K562 (cell line): ENCODE data around the gene LRFN2. TPM values are rescaled to one million over a fixed set of nuclear protein-coding genes. Genes with fewer than 3 reads are reported as not detected.

Experiments used
- ATAC-seq: fragments of 200-7000 bp; cut with Tn5 transposase; 3 replicates; pipeline ENCODE4 v1.9.1; 2020; ENCODE audit warnings: moderate library complexity
- BruUV-seq: library from RNA; stranded (reverse); fragments of 400-500 nt; replicated peaks from 2 replicates; lab custom pipeline; 2021; lab: Mats Ljungman, UMichigan
- CTCF ChIA-PET: fragments of 300-600 bp; formaldehyde crosslinking; extraction: SDS; loops from one replicate; lab custom pipeline; 2021; ENCODE audit warnings: low intra/inter-chr PET ratio; lab: Yijun Ruan, JAX
- POLR2A ChIA-PET: fragments of 300-600, 350-650 bp; sonication (Branson Sonifier 250); formaldehyde crosslinking; extraction: SDS; loops from one replicate; lab custom pipeline; 2021; ENCODE audit warnings: antibody characterized with exemption, inconsistent platforms; lab: Yijun Ruan, JAX
- DNase-seq, 4 experiments: peaks; one replicate each; pipeline versions ENCODE4 v3.0.0 to v3.0.0-alpha.2; 2011 to 2018; ENCODE audit warnings: low spot score in 3 of 4, mixed read lengths in 3 of 4; ENCODE audit errors: extremely low read depth in 1 of 4
- FAIRE-seq: peaks from 2 replicates; lab custom pipeline; 2011; peaks lifted over from hg19 to GRCh38; lab: Jason Lieb, UNC
- H2AFZ ChIP-seq: 2 replicates; pipeline ENCODE4 v1.6.0; 2011; ENCODE audit warnings: low read depth, low read length, control low read depth, inconsistent platforms
- H3K27ac ChIP-seq: fragments of 200-600 bp; 3 replicates; pipeline ENCODE4 v1.8.0; 2011; ENCODE audit warnings: low read depth, mild to moderate bottlenecking, control low read depth, inconsistent platforms, low read length, moderate library complexity, mixed read lengths; ENCODE audit errors: extremely low read depth
- H3K27me3 ChIP-seq, 2 experiments: fragments of 300-600 bp in 1 of 2; 2 replicates in 1 of 2; 3 replicates in 1 of 2; pipeline versions ENCODE4 v1.6.0 to v1.8.0; 2011; ENCODE audit warnings: inconsistent platforms in 2 of 2, low read length in 2 of 2, mild to moderate bottlenecking in 1 of 2, mixed read lengths in 1 of 2, moderate library complexity in 1 of 2; ENCODE audit not compliant: control insufficient read depth in 2 of 2, insufficient read depth in 2 of 2
- H3K36me3 ChIP-seq: fragments of 300-600 bp; 3 replicates; pipeline ENCODE4 v1.8.0; 2011; ENCODE audit warnings: mild to moderate bottlenecking, low read length, inconsistent platforms; ENCODE audit not compliant: control insufficient read depth, insufficient read depth
- H3K4me1 ChIP-seq, 2 experiments: fragments of 200-600 bp in 1 of 2; replicated peaks in 1 of 2; 2 replicates in 1 of 2; 3 replicates in 1 of 2; pipeline versions ENCODE4 v1.5.1 to v1.8.0; 2011; ENCODE audit warnings: inconsistent platforms in 2 of 2, low read length in 2 of 2, mild to moderate bottlenecking in 1 of 2, mixed read lengths in 1 of 2, moderate library complexity in 1 of 2; ENCODE audit not compliant: control insufficient read depth in 2 of 2, insufficient read depth in 2 of 2
- H3K4me2 ChIP-seq: 2 replicates; pipeline ENCODE4 v1.6.1; 2011; ENCODE audit warnings: low read length, control low read depth, inconsistent platforms, mixed read lengths; ENCODE audit not compliant: insufficient read depth
- H3K4me3 ChIP-seq: fragments of 200-600 bp; sonication (generic), shearing (Covaris generic); 2 replicates; pipeline ENCODE4 v1.5.1; 2016; ENCODE audit warnings: control low read depth, inconsistent platforms
- H3K79me2 ChIP-seq: fragments of 200-600 bp; 3 replicates; pipeline ENCODE4 v1.8.0; 2011; ENCODE audit warnings: low read length, inconsistent platforms; ENCODE audit not compliant: control insufficient read depth, insufficient read depth
- H3K9ac ChIP-seq, 2 experiments: 2 replicates each; pipeline versions ENCODE4 v1.6.0 to v1.6.1; 2011; ENCODE audit warnings: low read depth in 2 of 2, low read length in 2 of 2, control low read depth in 1 of 2, inconsistent platforms in 1 of 2, mild to moderate bottlenecking in 1 of 2, mixed read lengths in 1 of 2; ENCODE audit not compliant: insufficient read depth in 1 of 2
- H3K9me1 ChIP-seq: one replicate; pipeline ENCODE4 v1.6.0; 2011; ENCODE audit warnings: inconsistent platforms, mild to moderate bottlenecking, low read length, moderate library complexity; ENCODE audit not compliant: control insufficient read depth, insufficient read depth
- H3K9me3 ChIP-seq: replicated peaks from 2 replicates; pipeline ENCODE4 v1.5.1; 2011; ENCODE audit warnings: low read depth, low read length, inconsistent platforms; ENCODE audit not compliant: control insufficient read depth, insufficient read depth
- H4K20me1 ChIP-seq: replicated peaks from 2 replicates; pipeline ENCODE4 v1.6.1; 2011; ENCODE audit warnings: low read length, inconsistent platforms, mixed read lengths; ENCODE audit not compliant: control insufficient read depth, insufficient read depth
- SIX5 ChIP-seq, 2 experiments: IDR thresholded peaks; 2 replicates each; pipeline ENCODE4 v1.6.1; 2011; ENCODE audit warnings: low read length in 2 of 2, borderline replicate concordance in 1 of 2, low read depth in 1 of 2, mild to moderate bottlenecking in 1 of 2, moderate library complexity in 1 of 2; ENCODE audit not compliant: insufficient read depth in 1 of 2
- ZNF263 ChIP-seq: sonication (generic); formaldehyde crosslinking; IDR thresholded peaks from 2 replicates; pipeline ENCODE4 v1.8.0; 2022; ENCODE audit warnings: mild to moderate bottlenecking, missing genetic modification reagents, borderline replicate concordance
- WGBS: fragments of 100-300 bp; shearing (Covaris generic); methylation state at CpG from one replicate; pipeline ENCODE4 v1.1.6; 2016; ENCODE audit warnings: low coverage, mixed read lengths; ENCODE audit not compliant: insufficient coverage; ENCODE audit errors: missing lambda C conversion rate; 5-methylcytosine and 5-hydroxymethylcytosine counted together
- in situ Hi-C: fragments of 300-500 bp; cut with MboI; formaldehyde crosslinking; loops from 4 replicates; pipeline ENCODE4 v1.15.0; 2018; ENCODE audit warnings: inconsistent platforms, mixed read lengths
- intact Hi-C: fragments of 100-400 bp; cut with micrococcal nuclease; formaldehyde crosslinking; loops from 2 replicates; pipeline ENCODE4 v1.14.2; 2022
- polyA plus RNA-seq, 8 experiments: library from polyadenylated mRNA; depleted of rRNA in 4 of 8; stranded (reverse) in 5 of 8; unstranded in 3 of 8; fragments of >200 nt; fragmentation: Nextera tagmentation in 2 of 8; fragmentation: Illumina TruSeq in 1 of 8; extraction: Ambion mirVana in 2 of 8; extraction: Trizol in 1 of 8; gene quantifications; 2 replicates each; pipeline versions ENCODE4 v1.2.1 to v1.2.3, GENCODE V29; 2011 to 2014; ENCODE audit warnings: inconsistent platforms in 1 of 8, missing spikeins in 1 of 8
- total RNA-seq, 7 experiments: library from RNA; depleted of rRNA in 6 of 7; stranded (reverse); fragments of >200 nt in 6 of 7; fragmentation: Illumina TruSeq in 2 of 7; extraction: Trizol in 2 of 7; gene quantifications; 2 replicates each; pipeline versions ENCODE4 v1.2.1 to v1.2.3, GENCODE V29; 2011 to 2021; ENCODE audit warnings: low replicate concordance in 1 of 7
- TF ChIP-seq, protein P1 (sequence below): sonication (generic); formaldehyde crosslinking; IDR thresholded peaks from 2 replicates; pipeline ENCODE4 v1.8.0; 2022; ENCODE audit warnings: mild to moderate bottlenecking, missing genetic modification reagents

Gene LRFN2
- total and polyA plus RNA-seq, 9 of the 15 experiments (the other 6 are each of a cell fraction or from before 2014, with no cell fraction given): not detected

DNA sequence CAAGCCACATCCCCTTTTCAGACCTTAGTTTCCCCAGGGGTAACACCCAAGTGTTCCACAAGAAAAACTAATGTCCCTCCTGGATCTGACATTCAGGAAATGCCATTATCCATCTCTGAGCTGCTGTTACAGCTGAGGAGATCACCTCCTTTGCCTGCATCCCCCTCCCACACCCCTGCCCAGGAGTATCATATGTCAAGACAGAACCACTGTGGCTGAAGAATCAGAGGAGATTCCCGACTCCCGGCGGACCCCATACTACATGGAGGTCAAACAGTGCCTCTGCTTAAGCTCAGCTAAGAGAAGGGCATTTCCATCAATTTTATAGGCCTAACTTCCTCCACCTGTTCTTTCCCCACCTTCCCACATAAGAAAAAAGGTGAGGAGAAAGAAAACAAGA, 36.8 kb upstream of the LRFN2 start (continued):
- TF ChIP-seq, protein P1, sequence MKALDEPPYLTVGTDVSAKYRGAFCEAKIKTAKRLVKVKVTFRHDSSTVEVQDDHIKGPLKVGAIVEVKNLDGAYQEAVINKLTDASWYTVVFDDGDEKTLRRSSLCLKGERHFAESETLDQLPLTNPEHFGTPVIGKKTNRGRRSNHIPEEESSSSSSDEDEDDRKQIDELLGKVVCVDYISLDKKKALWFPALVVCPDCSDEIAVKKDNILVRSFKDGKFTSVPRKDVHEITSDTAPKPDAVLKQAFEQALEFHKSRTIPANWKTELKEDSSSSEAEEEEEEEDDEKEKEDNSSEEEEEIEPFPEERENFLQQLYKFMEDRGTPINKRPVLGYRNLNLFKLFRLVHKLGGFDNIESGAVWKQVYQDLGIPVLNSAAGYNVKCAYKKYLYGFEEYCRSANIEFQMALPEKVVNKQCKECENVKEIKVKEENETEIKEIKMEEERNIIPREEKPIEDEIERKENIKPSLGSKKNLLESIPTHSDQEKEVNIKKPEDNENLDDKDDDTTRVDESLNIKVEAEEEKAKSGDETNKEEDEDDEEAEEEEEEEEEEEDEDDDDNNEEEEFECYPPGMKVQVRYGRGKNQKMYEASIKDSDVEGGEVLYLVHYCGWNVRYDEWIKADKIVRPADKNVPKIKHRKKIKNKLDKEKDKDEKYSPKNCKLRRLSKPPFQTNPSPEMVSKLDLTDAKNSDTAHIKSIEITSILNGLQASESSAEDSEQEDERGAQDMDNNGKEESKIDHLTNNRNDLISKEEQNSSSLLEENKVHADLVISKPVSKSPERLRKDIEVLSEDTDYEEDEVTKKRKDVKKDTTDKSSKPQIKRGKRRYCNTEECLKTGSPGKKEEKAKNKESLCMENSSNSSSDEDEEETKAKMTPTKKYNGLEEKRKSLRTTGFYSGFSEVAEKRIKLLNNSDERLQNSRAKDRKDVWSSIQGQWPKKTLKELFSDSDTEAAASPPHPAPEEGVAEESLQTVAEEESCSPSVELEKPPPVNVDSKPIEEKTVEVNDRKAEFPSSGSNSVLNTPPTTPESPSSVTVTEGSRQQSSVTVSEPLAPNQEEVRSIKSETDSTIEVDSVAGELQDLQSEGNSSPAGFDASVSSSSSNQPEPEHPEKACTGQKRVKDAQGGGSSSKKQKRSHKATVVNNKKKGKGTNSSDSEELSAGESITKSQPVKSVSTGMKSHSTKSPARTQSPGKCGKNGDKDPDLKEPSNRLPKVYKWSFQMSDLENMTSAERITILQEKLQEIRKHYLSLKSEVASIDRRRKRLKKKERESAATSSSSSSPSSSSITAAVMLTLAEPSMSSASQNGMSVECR (CRISPR knock-in tag): no peak

DNA sequence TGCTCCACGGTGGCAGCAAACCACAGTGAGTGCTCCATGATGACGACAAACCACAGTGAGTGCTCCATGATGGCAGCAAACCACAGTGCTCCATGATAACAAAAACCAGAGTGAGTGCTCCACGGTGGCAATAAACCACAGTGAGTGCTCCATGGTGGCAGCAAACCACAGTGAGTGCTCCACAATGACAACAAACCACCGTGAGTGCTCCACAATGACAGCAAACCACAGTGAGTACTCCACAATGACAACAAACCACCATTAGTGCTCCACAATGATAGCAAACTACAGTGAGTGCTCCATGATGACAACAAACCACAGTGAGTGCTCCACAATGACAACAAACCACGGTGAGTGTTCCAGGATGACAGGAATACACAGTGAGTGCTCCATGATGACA, 36.0 kb upstream of the LRFN2 start:
- intact Hi-C loops: no loop called here
- H3K9me1 ChIP-seq: no peaks in the 10 kb centered on the region
- BruUV-seq: no TSS peak
- TF ChIP-seq ZNF263 (peak; percentile 88; the same call in 1 of the 2 replicates), SIX5 (IDR thresholded peaks at IDR 0.05; ENCODE audit: borderline replicate concordance in 1 of 2, insufficient read depth in 1 of 2, low read depth in 1 of 2, low read length in 2 of 2) (no peak)
- TF ChIP-seq, all 486 proteins: peak for 1
- no peak for DNase-seq
- Histone ChIP-seq H3K79me2 (no peaks in the 10 kb centered on the region), H4K20me1 (no peaks in the 10 kb centered on the region), H3K27me3 (peaks cover 0 to 10% of the 10 kb centered on the region in 2 experiments; a peak in 2 of 5 replicates), H3K4me1 (no peaks in the 10 kb centered on the region), H3K9me3 (no peaks in the 10 kb centered on the region), H3K27ac (no peak overlapping the region), H2AFZ (no peak overlapping the region), H3K9ac (no peak overlapping the region), H3K4me3 (no peak overlapping the region), H3K4me2 (no peak overlapping the region), H3K36me3 (no peaks in the 10 kb centered on the region)
- CTCF ChIA-PET: no interaction called here
- POLR2A ChIA-PET: no interaction called here
- FAIRE-seq: no peak
- in situ Hi-C loops: no loop called here
- WGBS: 1% methylated on average over 5 of the region's 5 CpGs
- ATAC-seq: no peak
